Stimulated activated CD8-positive, alpha-beta memory T cell treated with anti-CD3 and anti-CD28 coated beads, Interleukin-7, amount 100 ng/mL, for 24 hours (primary cell): ENCODE measurements around the gene CYP4A22.
"Not testable (repeated sequence)": the region's sequence is repeated elsewhere in the genome, so short reads cannot be mapped to it uniquely, and the experiment has no call there.

Experiments used
- DNase-seq: peaks from one replicate; pipeline ENCODE4 v3.0.0-alpha.2; 2020; ENCODE audit warnings: low read depth

The CYP4A22 gene

GRCh38 chr1:47156457-47156856 is 19.2 kb downstream of the CYP4A22 start:
- DNase-seq, result not testable (repeated sequence)

DNA sequence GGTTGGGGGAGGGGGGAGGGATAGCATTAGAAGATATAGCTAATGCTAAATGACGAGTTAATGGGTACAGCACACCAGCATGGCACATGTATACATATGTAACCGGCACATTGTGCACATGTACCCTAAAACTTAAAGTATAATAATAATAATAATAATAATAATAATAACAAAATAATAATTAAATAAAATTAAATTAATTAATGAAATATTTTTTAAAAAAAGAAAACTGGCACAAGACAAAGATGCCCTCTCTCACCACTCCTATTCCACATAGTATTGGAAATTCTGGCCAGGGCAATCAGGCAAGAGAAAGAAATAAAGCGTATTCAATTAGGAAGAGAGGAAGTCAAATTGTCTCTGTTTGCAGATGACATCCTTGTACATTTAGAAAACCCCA is 20.7 kb downstream of the CYP4A22 start:
- DNase-seq, result not testable (repeated sequence)

DNA sequence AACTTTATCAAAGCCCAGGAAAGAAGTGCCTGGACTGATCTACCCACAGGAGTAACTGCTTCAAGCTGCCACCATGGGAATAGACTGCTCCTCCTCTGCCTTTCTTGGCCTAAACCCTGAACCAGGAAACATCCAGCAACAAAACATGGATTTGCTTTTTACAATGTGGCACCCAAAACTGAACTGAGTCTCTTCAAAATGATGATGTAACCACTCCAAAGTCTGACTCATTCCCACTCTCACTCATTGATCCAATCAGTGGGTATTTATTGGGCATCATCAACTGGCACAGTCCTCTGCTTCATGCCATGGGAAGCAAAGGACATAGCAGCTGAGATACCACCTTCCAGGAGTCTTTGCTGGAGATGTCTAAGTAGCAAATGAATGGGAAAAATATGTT is 23.5 kb downstream of the CYP4A22 start:
- no peak for DNase-seq

DNA sequence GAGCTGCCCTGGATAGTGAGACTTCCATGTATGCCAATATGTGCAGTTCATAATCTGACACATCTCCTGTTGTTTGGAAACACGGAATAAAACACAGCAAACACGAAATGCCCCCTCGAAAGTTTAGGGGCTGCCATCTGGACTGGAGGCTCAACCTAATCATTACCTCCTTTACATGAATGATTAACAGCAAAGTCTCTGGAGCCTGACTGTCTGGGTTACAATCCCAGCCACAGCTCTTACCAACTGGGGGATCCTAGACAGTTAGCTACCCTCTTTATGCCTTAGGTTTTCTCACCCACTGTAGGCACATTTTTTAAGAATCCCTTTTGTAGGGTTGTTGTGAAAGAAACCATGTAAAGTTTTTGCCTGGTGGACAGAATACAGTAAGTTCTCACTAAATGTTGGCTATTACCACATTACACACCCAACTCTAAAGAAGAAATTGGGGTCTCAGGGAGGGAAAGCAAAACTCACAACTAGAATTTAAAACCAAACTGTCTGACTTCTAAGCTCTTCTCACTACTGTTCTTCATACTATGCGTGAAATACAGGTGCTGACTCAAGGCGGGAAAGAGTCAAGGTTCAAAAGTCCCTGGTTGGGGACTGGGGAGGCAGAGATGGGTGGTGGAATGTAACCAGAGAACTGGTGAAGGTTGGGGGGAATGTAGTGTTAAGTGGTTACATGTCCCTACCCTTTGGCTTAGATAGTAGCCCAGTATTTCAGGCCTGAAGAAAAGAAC is 24.2 kb downstream of the CYP4A22 start:
- DNase-seq, result no peak

- no peak for DNase-seq
Observed at GRCh38 chr1:47164552-47164951, 27.3 kb downstream of the CYP4A22 start.

DNA sequence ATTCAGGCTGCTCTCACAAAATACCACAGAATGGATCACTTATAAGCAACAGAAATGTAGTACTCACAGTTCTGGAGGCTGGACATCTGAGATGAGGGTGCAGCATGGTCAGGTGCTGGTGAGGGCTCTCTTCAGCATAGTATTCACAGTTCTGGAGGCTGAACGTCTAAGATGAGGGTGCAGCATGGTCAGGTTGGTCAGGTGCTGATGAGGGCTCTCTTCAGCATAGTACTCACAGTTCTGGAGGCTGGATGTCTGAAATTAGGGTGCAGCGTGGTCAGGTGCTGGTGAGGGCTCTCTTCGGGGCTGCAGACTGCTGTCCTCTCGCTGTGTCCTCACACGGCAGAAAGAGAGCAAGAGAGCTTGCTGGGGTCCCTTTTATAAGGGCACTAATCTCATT is 35.5 kb downstream of the CYP4A22 start:
- DNase-seq, result no peak

- DNase-seq, result no peak
Observed at GRCh38 chr1:47174656-47175020, 37.4 kb downstream of the CYP4A22 start.

- peak; percentile 12 for DNase-seq
Observed at GRCh38 chr1:47175227-47175934, 38.1 kb downstream of the CYP4A22 start.

- DNase-seq, result no peak
Observed at GRCh38 chr1:47178020-47178419, 40.8 kb downstream of the CYP4A22 start.

- no peak for DNase-seq
Observed at GRCh38 chr1:47178654-47179016, 41.4 kb downstream of the CYP4A22 start.

GRCh38 chr1:47179017-47179987 is 42.1 kb downstream of the CYP4A22 start:
- peak; percentile 61 for DNase-seq

DNA sequence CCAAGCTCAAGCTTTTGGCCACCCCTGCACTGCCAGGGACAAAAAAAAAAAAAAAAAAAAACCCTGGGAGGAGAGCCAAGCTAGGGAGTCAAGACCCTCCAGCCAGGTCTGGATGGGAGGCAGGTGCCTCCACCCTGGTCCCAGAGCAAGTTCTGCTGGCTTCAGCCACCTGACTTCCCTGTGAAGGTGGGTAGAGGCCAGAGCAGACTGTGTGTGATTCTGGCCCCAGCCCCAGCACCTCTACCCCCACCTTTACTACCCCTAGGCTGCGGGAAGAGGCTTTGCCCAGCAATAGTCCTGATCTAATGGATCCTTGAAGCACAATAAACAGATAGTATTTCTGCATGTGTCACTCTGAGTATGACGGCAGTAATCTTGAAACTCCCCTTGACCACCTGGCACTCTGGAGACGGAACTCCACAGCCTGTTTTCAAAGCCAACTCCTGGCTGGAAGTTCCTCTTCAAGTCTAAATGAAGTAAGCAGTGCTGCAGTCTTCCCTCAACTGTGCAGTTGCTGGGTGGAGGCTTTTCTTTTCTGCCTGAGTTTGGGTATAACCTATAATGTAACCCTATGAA is 42.8 kb downstream of the CYP4A22 start:
- no peak for DNase-seq

DNA sequence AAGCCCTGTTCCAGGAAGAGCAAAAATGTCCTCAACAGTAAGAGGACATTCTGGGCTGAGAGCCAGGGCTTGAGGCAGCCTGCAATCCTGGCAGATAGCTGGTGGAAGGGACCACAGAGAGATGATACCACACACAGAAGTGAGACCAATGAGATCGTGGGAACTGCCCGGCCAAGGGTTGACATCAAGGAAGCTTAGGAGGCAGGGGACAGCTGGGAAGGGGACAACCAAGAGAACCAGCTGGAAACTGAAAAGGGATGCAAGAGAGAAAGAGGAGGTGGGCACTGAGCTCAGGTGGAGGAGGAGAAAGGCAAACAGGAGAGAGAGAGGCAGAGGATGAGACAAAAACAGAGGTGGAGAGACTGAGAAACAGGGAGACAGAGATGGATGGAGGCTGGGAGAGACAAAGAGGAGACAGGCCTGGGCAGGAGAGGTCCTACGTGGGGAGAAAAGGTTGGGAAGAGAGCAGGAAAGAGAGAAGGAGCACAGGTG is 43.4 kb downstream of the CYP4A22 start:
- no peak for DNase-seq

DNA sequence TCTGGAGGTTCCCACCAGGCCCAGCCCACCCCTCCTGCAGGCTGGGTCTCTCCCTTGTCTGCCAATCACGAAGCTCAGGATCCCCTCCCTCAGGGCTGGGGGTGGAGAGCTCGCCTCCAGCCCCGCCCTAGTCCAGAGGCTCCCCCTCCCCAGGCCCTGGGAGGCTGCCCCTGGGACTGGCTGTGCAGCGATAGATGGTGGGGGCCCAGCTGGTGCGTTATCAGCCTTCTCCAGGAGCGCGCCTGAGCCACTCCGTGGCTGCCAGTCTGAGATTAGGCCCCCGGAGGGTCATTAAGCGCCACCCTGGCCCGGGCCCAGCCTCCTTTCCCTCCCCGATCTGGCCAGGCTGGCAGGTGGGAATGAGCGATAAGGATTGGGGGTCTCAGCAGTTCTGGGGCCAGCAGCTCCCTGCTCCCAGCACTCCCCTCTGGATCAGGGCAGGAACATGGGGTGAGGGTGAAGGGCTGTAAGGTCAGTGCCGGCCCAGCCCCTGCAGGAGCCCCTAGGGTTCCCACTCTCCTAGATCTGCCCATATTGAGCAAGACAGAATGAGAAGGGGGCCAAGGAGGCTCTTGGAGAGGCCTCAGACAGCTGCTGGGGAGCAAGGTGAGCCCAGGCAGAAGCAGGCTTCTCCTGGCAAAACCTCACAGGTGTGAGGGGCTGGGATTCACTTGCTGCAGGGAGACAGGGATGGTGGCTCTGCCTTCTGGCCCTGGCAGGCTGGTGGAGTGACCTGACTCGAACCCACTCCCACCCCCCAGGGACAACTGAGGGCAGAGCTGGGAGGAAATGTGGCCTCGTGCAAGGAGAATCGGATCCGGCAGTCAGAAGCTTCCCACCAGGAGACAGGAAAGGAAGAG is 44.1 kb downstream of the CYP4A22 start:
- no peak for DNase-seq

GRCh38 chr1:47181955-47182675 is 44.9 kb downstream of the CYP4A22 start:
- no peak for DNase-seq

- no peak for DNase-seq
Observed at GRCh38 chr1:47182676-47183235, 45.5 kb downstream of the CYP4A22 start.

DNA sequence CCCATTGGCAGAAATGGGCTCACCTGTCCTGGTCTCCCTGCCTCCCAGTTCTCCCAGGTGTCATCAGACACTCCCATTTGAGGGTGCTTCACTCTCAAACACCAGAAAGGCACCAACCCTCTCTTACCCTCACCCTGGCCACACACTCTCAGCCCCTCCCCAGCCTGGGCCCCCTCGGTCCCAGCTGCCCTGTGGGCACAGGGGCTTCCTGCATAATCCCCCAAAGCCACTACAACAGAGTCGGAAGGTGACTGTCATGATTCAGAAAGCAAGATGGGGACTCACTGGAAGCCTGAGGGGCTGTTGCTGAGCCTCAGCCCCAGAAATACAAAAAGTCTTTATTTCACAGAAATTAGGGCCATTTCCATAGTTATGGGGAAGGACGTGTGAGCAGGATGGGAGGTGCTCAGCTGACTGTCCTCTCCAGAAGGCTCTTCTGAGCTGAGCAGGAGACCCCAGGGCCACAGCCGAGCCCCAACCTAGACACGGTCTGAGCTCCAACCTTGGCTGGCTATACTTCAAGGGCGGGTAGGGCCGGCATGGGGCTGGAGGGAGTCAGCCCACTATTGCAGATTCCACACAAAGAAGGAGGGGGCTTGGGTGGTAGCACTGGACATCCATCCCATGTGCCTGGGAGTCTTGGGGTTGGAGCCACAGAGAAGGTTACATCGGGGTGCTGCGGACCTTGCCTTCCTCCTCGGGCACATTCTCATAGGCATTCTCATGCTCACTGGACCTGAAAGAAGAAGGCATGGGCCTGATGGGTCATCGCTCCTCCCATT is 46.3 kb downstream of the CYP4A22 start:
- DNase-seq, result no peak

DNA sequence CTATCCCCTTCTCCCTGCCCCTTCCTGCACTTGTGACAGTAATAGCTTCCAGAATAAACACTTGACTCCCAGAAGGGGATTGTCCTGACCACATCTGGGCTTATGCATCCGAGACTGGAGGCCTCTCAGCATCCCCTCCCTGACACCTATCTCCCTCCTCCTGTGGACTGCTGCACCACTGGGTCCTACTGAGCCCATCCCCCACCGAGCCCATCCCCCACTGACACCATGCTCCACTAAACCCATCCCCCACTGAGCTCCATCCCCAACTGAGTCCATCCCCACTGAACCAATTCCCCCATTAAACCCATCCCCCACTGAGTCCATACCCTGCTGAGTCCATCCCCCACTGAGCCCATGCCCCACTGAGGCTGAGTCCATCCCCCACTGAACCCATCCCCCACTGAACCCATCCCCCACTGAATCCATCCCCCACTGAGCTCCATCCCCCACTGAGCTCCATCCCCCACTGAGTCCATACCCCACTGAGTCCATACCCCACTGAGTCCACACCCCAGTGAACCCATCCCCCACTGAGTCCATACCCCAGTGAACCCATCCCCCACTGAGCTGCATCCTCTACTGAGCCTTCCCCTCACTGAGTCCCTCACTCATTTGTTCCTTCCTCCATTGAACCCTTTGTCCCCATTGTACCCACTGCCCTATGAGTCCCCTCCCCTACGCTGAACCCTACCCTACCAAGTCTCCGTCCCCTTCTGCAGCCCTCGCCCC is 47.0 kb downstream of the CYP4A22 start:
- DNase-seq, result no peak
